ENCODE results near the gene PEX5.

PEX5 gene

GRCh38 chr12:7189398-7190267 lies at the start of gene PEX5:
Gene PEX5 (plus strand): TSS chr12:7189686. CDS start chr12:7190378, 692 bp downstream.
- DNase-seq = peak; percentile 99

GRCh38 chr12:7141351-7142005 lies 48.0 kb upstream of the PEX5 start:
- no peak for DNase-seq

- peak; percentile 77 for DNase-seq
Observed at GRCh38 chr12:7142056-7142644, 47.3 kb upstream of the PEX5 start.

GRCh38 chr12:7142809-7143465 lies 46.5 kb upstream of the PEX5 start:
- DNase-seq = no peak

GRCh38 chr12:7143564-7143963 lies 45.9 kb upstream of the PEX5 start:
- DNase-seq = no peak

- peak; percentile 70 for DNase-seq
Observed at GRCh38 chr12:7144414-7145120, 44.9 kb upstream of the PEX5 start.

- no peak for DNase-seq
Observed at GRCh38 chr12:7145671-7146070, 43.8 kb upstream of the PEX5 start.

GRCh38 chr12:7146228-7146627 lies 43.3 kb upstream of the PEX5 start:
- DNase-seq = no peak

GRCh38 chr12:7146906-7147305 lies 42.6 kb upstream of the PEX5 start:
- DNase-seq = no peak

GRCh38 chr12:7150356-7150755 lies 39.1 kb upstream of the PEX5 start:
- no peak for DNase-seq

- DNase-seq = no peak
Observed at GRCh38 chr12:7150841-7151240, 38.6 kb upstream of the PEX5 start.

- DNase-seq = no peak
Observed at GRCh38 chr12:7151532-7151931, 38.0 kb upstream of the PEX5 start.

- DNase-seq = no peak
Observed at GRCh38 chr12:7152818-7153217, 36.7 kb upstream of the PEX5 start.

GRCh38 chr12:7154042-7154441 lies 35.4 kb upstream of the PEX5 start:
- no peak for DNase-seq

- no peak for DNase-seq
Observed at GRCh38 chr12:7154901-7155470, 34.5 kb upstream of the PEX5 start.

- peak; percentile 80 for DNase-seq
Observed at GRCh38 chr12:7155471-7156034, 33.9 kb upstream of the PEX5 start.

GRCh38 chr12:7156259-7157197 lies 33.0 kb upstream of the PEX5 start:
- no peak for DNase-seq

GRCh38 chr12:7157391-7157790 lies 32.1 kb upstream of the PEX5 start:
- no peak for DNase-seq

- no peak for DNase-seq
Observed at GRCh38 chr12:7158781-7159609, 30.5 kb upstream of the PEX5 start.

- no peak for DNase-seq
Observed at GRCh38 chr12:7160183-7160582, 29.3 kb upstream of the PEX5 start.
